Measurements from ENCODE around the gene PGAP3.

DNA sequence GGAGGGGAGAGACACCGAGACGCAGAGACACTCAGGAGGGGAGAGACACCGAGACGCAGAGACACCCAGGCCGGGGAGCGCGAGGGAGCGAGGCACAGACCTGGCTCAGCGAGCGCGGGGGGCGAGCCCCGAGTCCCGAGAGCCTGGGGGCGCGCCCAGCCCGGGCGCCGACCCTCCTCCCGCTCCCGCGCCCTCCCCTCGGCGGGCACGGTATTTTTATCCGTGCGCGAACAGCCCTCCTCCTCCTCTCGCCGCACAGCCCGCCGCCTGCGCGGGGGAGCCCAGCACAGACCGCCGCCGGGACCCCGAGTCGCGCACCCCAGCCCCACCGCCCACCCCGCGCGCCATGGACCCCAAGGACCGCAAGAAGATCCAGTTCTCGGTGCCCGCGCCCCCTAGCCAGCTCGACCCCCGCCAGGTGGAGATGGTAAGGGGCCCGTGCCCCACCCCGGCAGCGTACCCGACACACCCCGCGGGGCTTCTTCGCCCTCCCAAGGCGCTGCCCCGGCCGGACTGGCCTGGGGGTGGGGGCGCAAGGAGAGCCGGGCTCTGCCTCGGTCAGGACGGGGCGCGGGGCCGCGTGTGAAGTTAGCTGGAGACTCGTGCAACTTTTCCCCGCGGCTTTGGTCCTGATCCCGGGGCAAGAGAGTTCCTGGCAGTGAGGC, 60.7 kb downstream of the PGAP3 start:
- TF ChIP-seq ZFP3 (CRISPR knock-in tag; IDR thresholded peaks at IDR 0.05) (no peak), ZNF565 (CRISPR knock-in tag; conservative IDR thresholded peaks at IDR 0.05; ENCODE audit: low read depth) (no peak), TCF4 (CRISPR knock-in tag; IDR thresholded peaks at IDR 0.05; ENCODE audit: borderline replicate concordance) (no peak), CSDC2 (CRISPR knock-in tag; IDR thresholded peaks at IDR 0.05) (no peak), PPARA (CRISPR knock-in tag; IDR thresholded peaks at IDR 0.05; ENCODE audit: borderline replicate concordance) (no peak), SNAI2 (CRISPR knock-in tag; IDR thresholded peaks at IDR 0.05) (no peak), ZFP30 (CRISPR knock-in tag; IDR thresholded peaks at IDR 0.05) (no peak)
- TF ChIP-seq, protein P1, sequence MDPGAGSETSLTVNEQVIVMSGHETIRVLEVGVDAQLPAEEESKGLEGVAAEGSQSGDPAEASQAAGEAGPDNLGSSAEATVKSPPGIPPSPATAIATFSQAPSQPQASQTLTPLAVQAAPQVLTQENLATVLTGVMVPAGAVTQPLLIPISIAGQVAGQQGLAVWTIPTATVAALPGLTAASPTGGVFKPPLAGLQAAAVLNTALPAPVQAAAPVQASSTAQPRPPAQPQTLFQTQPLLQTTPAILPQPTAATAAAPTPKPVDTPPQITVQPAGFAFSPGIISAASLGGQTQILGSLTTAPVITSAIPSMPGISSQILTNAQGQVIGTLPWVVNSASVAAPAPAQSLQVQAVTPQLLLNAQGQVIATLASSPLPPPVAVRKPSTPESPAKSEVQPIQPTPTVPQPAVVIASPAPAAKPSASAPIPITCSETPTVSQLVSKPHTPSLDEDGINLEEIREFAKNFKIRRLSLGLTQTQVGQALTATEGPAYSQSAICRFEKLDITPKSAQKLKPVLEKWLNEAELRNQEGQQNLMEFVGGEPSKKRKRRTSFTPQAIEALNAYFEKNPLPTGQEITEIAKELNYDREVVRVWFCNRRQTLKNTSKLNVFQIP (CRISPR knock-in tag; IDR thresholded peaks at IDR 0.05; ENCODE audit: borderline replicate concordance, low read depth): no peak
- TF ChIP-seq, protein P2, sequence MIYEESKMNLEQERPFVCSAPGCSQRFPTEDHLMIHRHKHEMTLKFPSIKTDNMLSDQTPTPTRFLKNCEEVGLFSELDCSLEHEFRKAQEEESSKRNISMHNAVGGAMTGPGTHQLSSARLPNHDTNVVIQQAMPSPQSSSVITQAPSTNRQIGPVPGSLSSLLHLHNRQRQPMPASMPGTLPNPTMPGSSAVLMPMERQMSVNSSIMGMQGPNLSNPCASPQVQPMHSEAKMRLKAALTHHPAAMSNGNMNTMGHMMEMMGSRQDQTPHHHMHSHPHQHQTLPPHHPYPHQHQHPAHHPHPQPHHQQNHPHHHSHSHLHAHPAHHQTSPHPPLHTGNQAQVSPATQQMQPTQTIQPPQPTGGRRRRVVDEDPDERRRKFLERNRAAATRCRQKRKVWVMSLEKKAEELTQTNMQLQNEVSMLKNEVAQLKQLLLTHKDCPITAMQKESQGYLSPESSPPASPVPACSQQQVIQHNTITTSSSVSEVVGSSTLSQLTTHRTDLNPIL (CRISPR knock-in tag; IDR thresholded peaks at IDR 0.05; ENCODE audit: low read depth): no peak

Data from SK-N-SH treated with all-trans-retinoic acid at 6 μM for 48 hours (cell line).